Brain microvascular endothelial cell (primary cell): Measurements from ENCODE around the gene KHNYN.
A peak's percentile ranks its signal among the peaks of the same experiment; 100 is the strongest.

ENCODE experiments used
- DNase-seq: peaks from one replicate; pipeline ENCODE4 v3.0.0-alpha.2; 2020
- H3K27ac ChIP-seq: fragments of 250-450 bp; sonication (Bioruptor Pico); 2 replicates; pipeline ENCODE4 v1.5.1; 2020; ENCODE audit warnings: mild to moderate bottlenecking, moderate library complexity
- H3K27me3 ChIP-seq: fragments of 250-450 bp; sonication (Bioruptor Pico); replicated peaks from 2 replicates; pipeline ENCODE4 v1.5.1; 2020; ENCODE audit warnings: mild to moderate bottlenecking
- H3K36me3 ChIP-seq: fragments of 250-450 bp; sonication (Bioruptor Pico); replicated peaks from 2 replicates; pipeline ENCODE4 v1.5.1; 2020; ENCODE audit warnings: mild to moderate bottlenecking
- H3K4me3 ChIP-seq: 2 replicates; pipeline ENCODE4 v1.5.1; 2011; ENCODE audit warnings: low read depth, mild to moderate bottlenecking, control low read depth, low read length, moderate library complexity
- in situ Hi-C: cut with HindIII; loops from 2 replicates; pipeline ENCODE4 v1.10.0; 2017; ENCODE audit warnings: low sequenced_read_pairs, low pct_ligation_motif_present
- TF ChIP-seq, protein P1 (sequence below): IDR thresholded peaks from 2 replicates; pipeline ENCODE4 v1.5.1; 2011; ENCODE audit warnings: low read depth, mild to moderate bottlenecking, moderate library complexity, low read length, control low read depth, inconsistent platforms; ENCODE audit errors: missing control alignments

The KHNYN gene

DNA sequence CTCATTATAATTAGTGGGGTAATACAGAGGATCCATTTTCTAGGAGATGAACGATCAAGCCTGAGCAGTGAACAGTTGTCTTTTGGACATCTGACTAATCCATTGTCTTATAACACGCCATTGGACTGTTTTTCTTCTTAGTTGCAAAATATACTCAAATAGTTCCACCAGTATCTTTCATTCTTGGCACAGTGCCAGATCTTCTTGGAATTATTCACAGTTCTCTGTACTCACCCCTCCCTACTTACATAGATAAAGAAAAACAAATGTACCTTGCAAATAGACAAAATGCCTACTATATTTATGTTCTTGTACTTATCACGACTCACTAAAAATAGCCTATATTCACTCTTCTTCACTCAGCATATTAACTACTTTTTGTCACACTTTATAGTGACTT, 4.0 kb upstream of the KHNYN start:
- H3K27ac ChIP-seq, result peak overlapping the region; percentile 74
- DNase-seq, result peak; percentile 81
- no peaks in the 10 kb centered on the region for H3K27me3 ChIP-seq
- in situ Hi-C loops, result no loop called here
- H3K36me3 ChIP-seq, result no peaks in the 10 kb centered on the region
- no peak overlapping the region for H3K4me3 ChIP-seq
- TF ChIP-seq, protein P1, sequence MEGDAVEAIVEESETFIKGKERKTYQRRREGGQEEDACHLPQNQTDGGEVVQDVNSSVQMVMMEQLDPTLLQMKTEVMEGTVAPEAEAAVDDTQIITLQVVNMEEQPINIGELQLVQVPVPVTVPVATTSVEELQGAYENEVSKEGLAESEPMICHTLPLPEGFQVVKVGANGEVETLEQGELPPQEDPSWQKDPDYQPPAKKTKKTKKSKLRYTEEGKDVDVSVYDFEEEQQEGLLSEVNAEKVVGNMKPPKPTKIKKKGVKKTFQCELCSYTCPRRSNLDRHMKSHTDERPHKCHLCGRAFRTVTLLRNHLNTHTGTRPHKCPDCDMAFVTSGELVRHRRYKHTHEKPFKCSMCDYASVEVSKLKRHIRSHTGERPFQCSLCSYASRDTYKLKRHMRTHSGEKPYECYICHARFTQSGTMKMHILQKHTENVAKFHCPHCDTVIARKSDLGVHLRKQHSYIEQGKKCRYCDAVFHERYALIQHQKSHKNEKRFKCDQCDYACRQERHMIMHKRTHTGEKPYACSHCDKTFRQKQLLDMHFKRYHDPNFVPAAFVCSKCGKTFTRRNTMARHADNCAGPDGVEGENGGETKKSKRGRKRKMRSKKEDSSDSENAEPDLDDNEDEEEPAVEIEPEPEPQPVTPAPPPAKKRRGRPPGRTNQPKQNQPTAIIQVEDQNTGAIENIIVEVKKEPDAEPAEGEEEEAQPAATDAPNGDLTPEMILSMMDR, result no peak

DNA sequence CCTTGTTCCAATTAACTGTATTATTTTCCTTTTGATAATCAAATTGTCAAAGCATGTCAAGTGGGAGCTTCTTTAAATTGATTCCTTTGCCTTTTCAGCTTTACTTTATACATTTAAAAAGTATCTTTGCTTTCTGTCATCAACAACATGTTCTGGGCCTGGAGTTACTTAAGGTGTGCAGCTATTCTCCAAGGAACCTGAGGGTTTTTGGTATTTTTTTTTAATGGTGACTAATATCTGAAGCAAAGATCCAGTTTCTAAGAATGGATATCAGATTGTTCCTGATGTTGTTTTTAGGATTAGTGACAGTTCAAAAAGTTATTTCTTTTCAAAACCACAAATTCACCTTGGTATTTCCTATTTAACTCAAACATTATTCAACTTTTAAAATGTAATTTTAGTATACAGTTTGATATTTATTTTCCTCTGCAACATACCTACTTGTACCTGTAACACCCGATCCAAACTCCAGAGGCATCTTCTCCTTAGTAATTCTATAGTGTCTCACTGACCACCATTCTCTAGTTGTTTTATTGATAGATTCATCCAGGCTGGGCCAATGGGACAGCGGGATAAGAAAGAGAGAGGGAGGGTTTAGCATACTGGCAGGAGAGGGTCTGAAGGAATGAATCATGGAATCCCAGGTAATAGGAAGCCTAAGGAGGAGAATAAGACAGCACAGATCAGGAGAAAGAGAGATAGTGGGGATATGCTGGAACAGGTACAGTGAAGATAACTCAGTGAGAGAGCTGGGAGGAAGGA, 3.4 kb upstream of the KHNYN start:
- Histone ChIP-seq H3K27ac (no peak overlapping the region), H3K4me3 (no peak overlapping the region), H3K36me3 (no peaks in the 10 kb centered on the region), H3K27me3 (no peaks in the 10 kb centered on the region)
- TF ChIP-seq, protein P1, result no peak
- no peak for DNase-seq
- in situ Hi-C loops, result no loop called here

DNA sequence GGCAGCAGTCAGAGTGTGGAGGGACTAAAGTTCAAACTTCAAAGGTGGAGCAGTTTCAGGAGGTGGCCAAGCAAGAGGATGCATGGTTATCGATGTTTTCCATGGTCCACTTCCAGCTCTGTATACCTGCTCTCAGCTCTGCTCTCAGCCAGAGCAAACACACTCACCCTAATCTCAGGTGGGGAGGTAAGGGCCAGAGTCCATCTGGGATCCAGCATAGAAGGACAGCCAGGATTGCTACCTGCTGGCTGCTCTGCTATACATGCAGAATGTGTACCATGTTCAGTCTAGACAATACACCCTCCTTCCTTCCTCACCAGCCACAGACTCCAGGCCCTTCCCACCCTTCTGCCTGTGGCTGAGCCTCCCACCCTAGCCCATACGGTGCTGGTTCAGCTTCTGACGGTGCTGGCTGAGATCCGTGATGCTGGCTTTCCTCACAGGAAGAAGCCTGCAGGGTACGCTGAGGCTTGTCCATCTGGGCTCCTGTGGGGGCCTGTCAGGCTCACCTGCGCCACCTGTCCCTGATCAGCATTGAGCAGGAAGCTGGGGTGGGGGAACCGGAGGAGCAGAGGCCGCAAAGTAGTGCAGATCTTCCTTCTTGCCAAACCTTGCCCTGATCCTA, 2.7 kb upstream of the KHNYN start:
- H3K27me3 ChIP-seq, result no peaks in the 10 kb centered on the region
- in situ Hi-C loops, result no loop called here
- peaks cover 3% of the 10 kb centered on the region for H3K36me3 ChIP-seq
- DNase-seq, result no peak
- H3K27ac ChIP-seq, result no peak overlapping the region
- TF ChIP-seq, protein P1, result no peak
- H3K4me3 ChIP-seq, result no peak overlapping the region

DNA sequence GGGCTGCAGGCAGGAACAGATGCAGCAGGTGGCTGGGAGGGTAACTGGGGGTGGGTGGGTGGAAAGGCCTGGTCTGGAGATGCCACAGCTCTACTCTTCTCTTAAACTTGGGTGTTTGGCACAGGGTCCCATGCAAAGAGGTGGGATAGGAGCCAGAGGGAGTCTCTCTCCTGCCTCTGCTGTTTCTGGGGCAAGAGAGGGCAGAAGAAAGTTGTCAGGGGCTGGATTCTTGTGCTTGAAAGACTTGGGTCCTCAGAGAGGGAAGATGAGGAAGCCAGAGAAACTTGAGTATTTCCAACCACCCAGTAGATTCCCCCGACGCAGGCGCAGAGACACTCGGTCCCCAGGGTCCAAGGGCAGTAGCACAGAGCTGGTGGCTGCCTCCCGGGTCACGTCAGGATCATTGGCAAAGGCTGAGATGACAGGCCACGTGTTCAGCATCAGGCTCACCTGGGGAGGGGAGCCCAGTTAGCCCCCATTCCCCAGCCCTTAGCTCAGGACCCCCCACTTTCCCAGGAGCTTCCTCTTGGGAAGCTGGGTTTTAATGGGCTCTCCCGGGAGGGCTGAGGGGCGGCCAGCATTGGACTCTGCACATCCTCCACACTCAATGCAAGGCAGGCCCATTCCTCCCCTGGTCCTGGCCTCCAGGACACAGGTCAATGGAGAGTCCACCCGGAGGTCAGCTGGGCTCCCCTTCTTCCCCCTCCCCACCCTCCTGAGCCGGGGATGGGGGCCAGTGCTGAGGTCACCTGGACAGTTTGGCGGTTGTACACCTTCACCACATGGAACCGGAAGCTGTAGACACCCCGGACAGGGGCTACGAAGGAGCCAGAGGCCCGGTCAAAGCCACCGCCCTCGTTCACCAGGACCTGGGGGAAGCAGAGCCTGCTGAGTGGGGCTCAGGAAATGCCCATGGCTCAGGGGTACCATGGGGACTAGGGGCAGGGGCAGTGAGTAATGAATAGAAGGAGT, 1.9 kb upstream of the KHNYN start:
- Histone ChIP-seq H3K27me3 (no peaks in the 10 kb centered on the region), H3K4me3 (no peak overlapping the region), H3K36me3 (peaks cover 11% of the 10 kb centered on the region), H3K27ac (no peak overlapping the region)
- DNase-seq, result no peak
- TF ChIP-seq, protein P1, result no peak
- in situ Hi-C loops, result no loop called here

DNA sequence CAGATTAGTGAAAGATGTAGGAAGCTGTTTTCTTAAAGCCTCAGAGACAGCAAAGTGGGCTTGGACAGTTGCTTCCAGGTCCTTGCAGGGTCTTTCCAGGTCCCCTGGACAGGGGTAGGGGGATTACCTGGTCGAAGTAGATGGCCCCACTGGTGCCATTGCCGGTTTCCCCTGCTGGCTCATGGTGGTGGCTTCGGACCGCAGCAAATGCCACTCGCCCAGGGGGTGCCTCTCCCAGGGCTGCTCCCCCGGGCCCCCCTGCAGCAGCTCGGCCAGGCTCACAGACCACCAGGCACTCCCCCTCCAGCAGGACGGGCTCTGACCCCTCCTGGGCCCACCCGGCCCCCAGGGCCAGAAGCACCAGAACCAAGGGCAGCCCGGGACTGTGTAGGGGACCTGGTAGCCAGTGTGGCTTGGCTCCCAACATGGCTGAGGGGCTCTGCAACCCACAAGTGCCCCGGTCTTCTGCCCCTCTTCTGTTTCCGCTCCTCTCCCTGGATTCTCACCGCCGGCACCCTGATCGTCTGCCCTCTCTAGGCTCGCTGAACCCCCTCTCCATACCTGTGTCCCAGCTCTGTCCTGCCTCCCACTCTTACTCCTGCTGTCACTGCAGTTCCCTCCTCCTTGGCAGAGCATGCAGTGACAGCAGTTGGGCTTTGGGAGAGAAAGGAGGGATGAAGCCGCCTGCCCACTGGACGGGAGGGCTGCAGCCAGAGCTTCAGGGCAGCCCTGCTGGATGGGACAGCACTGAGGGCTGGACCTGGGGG, 943 bp upstream of the KHNYN start:
- peaks cover 19% of the 10 kb centered on the region for H3K36me3 ChIP-seq
- H3K27me3 ChIP-seq, result no peaks in the 10 kb centered on the region
- no peak for DNase-seq
- in situ Hi-C loops, result no loop called here
- H3K4me3 ChIP-seq, result no peak overlapping the region
- peak overlapping the region; percentile 95 for H3K27ac ChIP-seq
- TF ChIP-seq, protein P1, result no peak
